Measurements from ENCODE around the gene CA5B.
"Not testable (repeated sequence)": the region's sequence is repeated elsewhere in the genome, so short reads cannot be mapped to it uniquely, and the experiment has no call there.

Gene CA5B

GRCh38 chrX:15748841-15749240 is 10.8 kb downstream of the CA5B start:
- no peak for DNase-seq

- peak; percentile 53 for DNase-seq
These were observed 11.9 kb downstream of the CA5B start for GRCh38 chrX:15749642-15750610.

GRCh38 chrX:15750611-15751154 is 12.6 kb downstream of the CA5B start:
- peak; percentile 13 for DNase-seq

- peak; percentile 12 for DNase-seq
These were observed 13.2 kb downstream of the CA5B start for GRCh38 chrX:15751155-15751819.

GRCh38 chrX:15755091-15755490 is 17.0 kb downstream of the CA5B start:
- no peak for DNase-seq

GRCh38 chrX:15758140-15758539 is 20.1 kb downstream of the CA5B start:
- peak; percentile 36 for DNase-seq

- not testable (repeated sequence) for DNase-seq
These were observed 21.8 kb downstream of the CA5B start for GRCh38 chrX:15759886-15760285.

GRCh38 chrX:15761564-15762191 is 23.6 kb downstream of the CA5B start:
- DNase-seq: peak; percentile 52

- DNase-seq: no peak
These were observed 31.4 kb downstream of the CA5B start for GRCh38 chrX:15769300-15769954.

- DNase-seq: peak; percentile 24
These were observed 44.1 kb downstream of the CA5B start for GRCh38 chrX:15781961-15782699.

- no peak for DNase-seq
These were observed 47.2 kb downstream of the CA5B start for GRCh38 chrX:15785176-15785750.

- DNase-seq: no peak
These were observed 48.8 kb downstream of the CA5B start for GRCh38 chrX:15786915-15787314.

- peak; percentile 95 for DNase-seq
These were observed 52.1 kb downstream of the CA5B start, which contains the start of gene ZRSR2 for GRCh38 chrX:15789979-15790768. Gene ZRSR2, plus strand, starts transcription at chrX:15790484. Its CDS starts 12 bp downstream, at chrX:15790496.

- no peak for DNase-seq
These were observed 52.8 kb downstream of the CA5B start for GRCh38 chrX:15790769-15791290.

GRCh38 chrX:15797707-15798106 is 59.6 kb downstream of the CA5B start:
- no peak for DNase-seq

- DNase-seq: no peak
These were observed 66.5 kb downstream of the CA5B start for GRCh38 chrX:15804563-15804962.

GRCh38 chrX:15808254-15808653 is 70.2 kb downstream of the CA5B start:
- no peak for DNase-seq

- DNase-seq: no peak
These were observed 74.3 kb downstream of the CA5B start for GRCh38 chrX:15812192-15812938.

- DNase-seq: no peak
These were observed 75.3 kb downstream of the CA5B start for GRCh38 chrX:15813416-15813815.
